CD14-positive monocyte (primary cell): ENCODE data around the gene AFF3. TPM values are rescaled to one million over a fixed set of nuclear protein-coding genes. Genes with fewer than 3 reads are reported as not detected.

Experiments
- DNase-seq, 3 donors: peaks; one replicate each; pipeline ENCODE4 v3.0.0-alpha.2; 2011 to 2022
- H2AFZ ChIP-seq: 2 replicates; pipeline ENCODE4 v1.6.0; 2012; ENCODE audit warnings: mild to moderate bottlenecking, low read depth, low read length, inconsistent platforms; ENCODE audit not compliant: insufficient read depth, poor library complexity, severe bottlenecking
- H3K27ac ChIP-seq, 2 donors: 1 replicate in 1 of 2; 2 replicates in 1 of 2; pipeline ENCODE4 v1.5.1; 2012 to 2013; ENCODE audit warnings: low read length in 2 of 2, control low read depth in 1 of 2, inconsistent platforms in 1 of 2, low read depth in 1 of 2, mild to moderate bottlenecking in 1 of 2
- H3K27me3 ChIP-seq, 2 donors: one replicate each; pipeline versions ENCODE4 v1.6.0 to v1.6.1; 2011 to 2013; ENCODE audit warnings: low read length in 2 of 2; ENCODE audit not compliant: control insufficient read depth in 2 of 2, insufficient read depth in 2 of 2
- H3K36me3 ChIP-seq, 2 donors: replicated peaks in 1 of 2; 1 replicate in 1 of 2; 2 replicates in 1 of 2; pipeline versions ENCODE4 v1.5.1 to v1.6.1; 2012 to 2013; ENCODE audit warnings: low read length in 2 of 2, control low read depth in 1 of 2, inconsistent platforms in 1 of 2, mild to moderate bottlenecking in 1 of 2; ENCODE audit not compliant: insufficient read depth in 2 of 2, control insufficient read depth in 1 of 2
- H3K4me1 ChIP-seq, 2 donors: 1 replicate in 1 of 2; 2 replicates in 1 of 2; pipeline versions ENCODE4 v1.5.1 to v1.6.1; 2012 to 2013; ENCODE audit warnings: low read length in 2 of 2, control low read depth in 1 of 2, inconsistent platforms in 1 of 2, mild to moderate bottlenecking in 1 of 2, moderate library complexity in 1 of 2; ENCODE audit not compliant: insufficient read depth in 2 of 2, control insufficient read depth in 1 of 2
- H3K4me2 ChIP-seq: replicated peaks from 2 replicates; pipeline ENCODE3; 2012; ENCODE audit warnings: low read length, moderate library complexity, mild to moderate bottlenecking; ENCODE audit not compliant: poor library complexity, severe bottlenecking; ENCODE audit errors: extremely low read depth
- H3K4me3 ChIP-seq, 3 experiments: fragments of 200-600 bp in 1 of 3; sonication (generic) in 1 of 3; replicated peaks in 1 of 3; 1 replicate in 2 of 3; 2 replicates in 1 of 3; pipeline ENCODE4 v1.5.1; 2011 to 2013; ENCODE audit warnings: low read length in 3 of 3, mild to moderate bottlenecking in 3 of 3, control low read depth in 2 of 3, low read depth in 2 of 3, inconsistent platforms in 1 of 3, moderate library complexity in 1 of 3
- H3K79me2 ChIP-seq: 2 replicates; pipeline ENCODE4 v1.6.0; 2012; ENCODE audit warnings: mild to moderate bottlenecking, control low read depth, inconsistent platforms, low read length, moderate library complexity; ENCODE audit not compliant: insufficient read depth
- H3K9ac ChIP-seq: 2 replicates; pipeline ENCODE4 v1.6.0; 2017; ENCODE audit warnings: low read length, mild to moderate bottlenecking; ENCODE audit not compliant: insufficient read depth, poor library complexity, severe bottlenecking
- H3K9me3 ChIP-seq, 2 donors: replicated peaks in 1 of 2; 1 replicate in 1 of 2; 2 replicates in 1 of 2; pipeline versions ENCODE4 v1.5.1 to v1.6.1; 2012 to 2013; ENCODE audit warnings: low read length in 2 of 2, control low read depth in 1 of 2; ENCODE audit not compliant: control insufficient read depth in 1 of 2, insufficient read depth in 1 of 2
- H4K20me1 ChIP-seq: 2 replicates; pipeline ENCODE4 v1.6.0; 2012; ENCODE audit warnings: mild to moderate bottlenecking, low read length, control low read depth, moderate library complexity; ENCODE audit not compliant: insufficient read depth
- H3K27ac Mint-ChIP-seq, 7 donors: one replicate each; pipeline ENCODE4 v1.8.0; 2020; ENCODE audit warnings: mild to moderate bottlenecking in 7 of 7, mixed read lengths in 7 of 7, moderate library complexity in 6 of 7, inconsistent platforms in 2 of 7
- H3K27me3 Mint-ChIP-seq, 3 donors: one replicate each; pipeline ENCODE4 v1.8.0; 2021 to 2022; ENCODE audit warnings: low read depth in 3 of 3, mild to moderate bottlenecking in 3 of 3, mixed read lengths in 3 of 3, moderate library complexity in 3 of 3, inconsistent platforms in 1 of 3
- H3K36me3 Mint-ChIP-seq, 2 donors: one replicate each; pipeline ENCODE4 v1.8.0; 2020; ENCODE audit warnings: mixed read lengths in 2 of 2, inconsistent platforms in 1 of 2, mild to moderate bottlenecking in 1 of 2
- H3K4me1 Mint-ChIP-seq: one replicate; pipeline ENCODE4 v1.8.0; 2020; ENCODE audit warnings: mild to moderate bottlenecking, mixed read lengths
- H3K4me3 Mint-ChIP-seq, 2 donors: one replicate each; pipeline ENCODE4 v1.8.0; 2020; ENCODE audit warnings: mild to moderate bottlenecking in 2 of 2, mixed read lengths in 2 of 2, moderate library complexity in 1 of 2
- H3K9me3 Mint-ChIP-seq, 7 donors: one replicate each; pipeline ENCODE4 v1.8.0; 2020 to 2022; ENCODE audit warnings: mixed read lengths in 7 of 7, mild to moderate bottlenecking in 6 of 7, moderate library complexity in 6 of 7, inconsistent platforms in 2 of 7
- WGBS: methylation state at CpG from one replicate; pipeline ENCODE4 v1.1.5; 2013; ENCODE audit warnings: missing lambda C conversion rate; ENCODE audit not compliant: insufficient coverage; 5-methylcytosine and 5-hydroxymethylcytosine counted together
- intact Hi-C, 2 donors: fragments of 100-400 bp; cut with micrococcal nuclease; formaldehyde crosslinking; loops; one replicate each; pipeline versions ENCODE4 v1.15.0 to v1.15.1; 2023
- polyA plus RNA-seq, 3 donors: library from polyadenylated mRNA; depleted of rRNA in 1 of 3; unstranded in 2 of 3; stranded (reverse) in 1 of 3; fragments of 300-500 nt in 2 of 3; fragments of >200 nt in 1 of 3; fragmentation: Illumina TruSeq in 2 of 3; gene quantifications; 1 replicate in 2 of 3; 2 replicates in 1 of 3; pipeline ENCODE4 v1.2.3, GENCODE V29; 2012 to 2021
- TF ChIP-seq, protein P1 (sequence below): fragments of 200-600 bp; IDR thresholded peaks from one replicate; pipeline ENCODE4 v1.8.0; 2022; ENCODE audit warnings: antibody characterized with exemption, mild to moderate bottlenecking

AFF3 gene
- polyA plus RNA-seq, 3 donors, result 0.17 to 4.1 (median 0.49) TPM

- Histone ChIP-seq H4K20me1 (no peaks in the 10 kb centered on the region), H3K79me2 (no peaks in the 10 kb centered on the region), H2AFZ (no peak overlapping the region), H3K4me1 (peaks cover 13% of the 10 kb centered on the region in 2 donors), H3K4me2 (no peak overlapping the region), H3K4me3 (no peak overlapping the region), H3K9me3 (no peaks in the 10 kb centered on the region), H3K9ac (no peak overlapping the region), H3K27me3 (no peaks in the 10 kb centered on the region), H3K36me3 (no peaks in the 10 kb centered on the region), H3K27ac (no peak overlapping the region)
- intact Hi-C loops, result no loop called here
- H3K9me3 Mint-ChIP-seq, result no peaks in the 10 kb centered on the region
- no peak overlapping the region for H3K4me3 Mint-ChIP-seq
- peaks cover 2 to 5% of the 10 kb centered on the region in 2 donors for H3K36me3 Mint-ChIP-seq
- H3K4me1 Mint-ChIP-seq, result peaks cover 18% of the 10 kb centered on the region
- WGBS, result 86% methylated on average over 4 of the region's 4 CpGs
- TF ChIP-seq, protein P1, sequence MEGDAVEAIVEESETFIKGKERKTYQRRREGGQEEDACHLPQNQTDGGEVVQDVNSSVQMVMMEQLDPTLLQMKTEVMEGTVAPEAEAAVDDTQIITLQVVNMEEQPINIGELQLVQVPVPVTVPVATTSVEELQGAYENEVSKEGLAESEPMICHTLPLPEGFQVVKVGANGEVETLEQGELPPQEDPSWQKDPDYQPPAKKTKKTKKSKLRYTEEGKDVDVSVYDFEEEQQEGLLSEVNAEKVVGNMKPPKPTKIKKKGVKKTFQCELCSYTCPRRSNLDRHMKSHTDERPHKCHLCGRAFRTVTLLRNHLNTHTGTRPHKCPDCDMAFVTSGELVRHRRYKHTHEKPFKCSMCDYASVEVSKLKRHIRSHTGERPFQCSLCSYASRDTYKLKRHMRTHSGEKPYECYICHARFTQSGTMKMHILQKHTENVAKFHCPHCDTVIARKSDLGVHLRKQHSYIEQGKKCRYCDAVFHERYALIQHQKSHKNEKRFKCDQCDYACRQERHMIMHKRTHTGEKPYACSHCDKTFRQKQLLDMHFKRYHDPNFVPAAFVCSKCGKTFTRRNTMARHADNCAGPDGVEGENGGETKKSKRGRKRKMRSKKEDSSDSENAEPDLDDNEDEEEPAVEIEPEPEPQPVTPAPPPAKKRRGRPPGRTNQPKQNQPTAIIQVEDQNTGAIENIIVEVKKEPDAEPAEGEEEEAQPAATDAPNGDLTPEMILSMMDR, result no peak
- H3K27me3 Mint-ChIP-seq, result no peaks in the 10 kb centered on the region
- peak overlapping the region in 1 of 7 donors; percentile 10 for H3K27ac Mint-ChIP-seq
- DNase-seq, result no peak
These were observed 463.8 kb downstream of the AFF3 start for GRCh38 chr2:99678625-99679024.

GRCh38 chr2:99677814-99678213, 464.6 kb downstream of the AFF3 start:
- no peak for DNase-seq
- no peaks in the 10 kb centered on the region for H3K36me3 ChIP-seq
- Mint-ChIP-seq H3K36me3 (peaks cover 2 to 5% of the 10 kb centered on the region in 2 donors), H3K27me3 (no peaks in the 10 kb centered on the region), H3K9me3 (no peaks in the 10 kb centered on the region), H3K4me1 (peaks cover 18% of the 10 kb centered on the region), H3K4me3 (no peak overlapping the region), H3K27ac (peak overlapping the region in 1 of 7 donors; percentile 57)
- H3K79me2 ChIP-seq, result no peaks in the 10 kb centered on the region
- H3K4me1 ChIP-seq, result peaks cover 13% of the 10 kb centered on the region in 2 donors
- H3K4me2 ChIP-seq, result no peak overlapping the region
- no peak overlapping the region for H3K4me3 ChIP-seq
- no peak overlapping the region for H3K27ac ChIP-seq
- no peak overlapping the region for H3K9ac ChIP-seq
- H2AFZ ChIP-seq, result no peak overlapping the region
- intact Hi-C loops, result no loop called here
- no peaks in the 10 kb centered on the region for H3K27me3 ChIP-seq
- H3K9me3 ChIP-seq, result no peaks in the 10 kb centered on the region
- no peaks in the 10 kb centered on the region for H4K20me1 ChIP-seq
- TF ChIP-seq, protein P1, result no peak
- 100% methylated on average over 5 of the region's 7 CpGs for WGBS
